HUES48 (cell line): ENCODE data around the gene PPP1R1C.

Source experiments
- H3K27ac ChIP-seq: one replicate; pipeline ENCODE4 v1.7.0; 2013; ENCODE audit warnings: low read depth, low read length, inconsistent platforms
- H3K27me3 ChIP-seq: 2 replicates; pipeline ENCODE4 v1.6.1; 2013; ENCODE audit warnings: mild to moderate bottlenecking, low read length; ENCODE audit not compliant: control insufficient read depth, insufficient read depth
- H3K36me3 ChIP-seq: 2 replicates; pipeline ENCODE4 v1.6.1; 2013; ENCODE audit warnings: low read length; ENCODE audit not compliant: control insufficient read depth, insufficient read depth
- H3K4me1 ChIP-seq: 2 replicates; pipeline ENCODE4 v1.6.1; 2013; ENCODE audit warnings: mild to moderate bottlenecking, low read length; ENCODE audit not compliant: control insufficient read depth, insufficient read depth
- H3K4me3 ChIP-seq: 2 replicates; pipeline ENCODE4 v1.5.1; 2013; ENCODE audit warnings: mild to moderate bottlenecking, low read depth, low read length
- H3K9ac ChIP-seq: 2 replicates; pipeline ENCODE4 v1.6.1; 2013; ENCODE audit warnings: mild to moderate bottlenecking, low read depth, low read length, moderate library complexity
- H3K9me3 ChIP-seq: 2 replicates; pipeline ENCODE4 v1.6.1; 2013; ENCODE audit warnings: low read length; ENCODE audit not compliant: control insufficient read depth, insufficient read depth

The PPP1R1C gene

GRCh38 chr2:182048621-182049020 lies 63.0 kb downstream of the PPP1R1C start:
- H3K9ac ChIP-seq: no peak overlapping the region
- no peak overlapping the region for H3K27ac ChIP-seq
- no peaks in the 10 kb centered on the region for H3K36me3 ChIP-seq
- H3K4me3 ChIP-seq: no peak overlapping the region
- no peaks in the 10 kb centered on the region for H3K27me3 ChIP-seq
- no peaks in the 10 kb centered on the region for H3K9me3 ChIP-seq
- H3K4me1 ChIP-seq: peaks cover 8% of the 10 kb centered on the region

DNA sequence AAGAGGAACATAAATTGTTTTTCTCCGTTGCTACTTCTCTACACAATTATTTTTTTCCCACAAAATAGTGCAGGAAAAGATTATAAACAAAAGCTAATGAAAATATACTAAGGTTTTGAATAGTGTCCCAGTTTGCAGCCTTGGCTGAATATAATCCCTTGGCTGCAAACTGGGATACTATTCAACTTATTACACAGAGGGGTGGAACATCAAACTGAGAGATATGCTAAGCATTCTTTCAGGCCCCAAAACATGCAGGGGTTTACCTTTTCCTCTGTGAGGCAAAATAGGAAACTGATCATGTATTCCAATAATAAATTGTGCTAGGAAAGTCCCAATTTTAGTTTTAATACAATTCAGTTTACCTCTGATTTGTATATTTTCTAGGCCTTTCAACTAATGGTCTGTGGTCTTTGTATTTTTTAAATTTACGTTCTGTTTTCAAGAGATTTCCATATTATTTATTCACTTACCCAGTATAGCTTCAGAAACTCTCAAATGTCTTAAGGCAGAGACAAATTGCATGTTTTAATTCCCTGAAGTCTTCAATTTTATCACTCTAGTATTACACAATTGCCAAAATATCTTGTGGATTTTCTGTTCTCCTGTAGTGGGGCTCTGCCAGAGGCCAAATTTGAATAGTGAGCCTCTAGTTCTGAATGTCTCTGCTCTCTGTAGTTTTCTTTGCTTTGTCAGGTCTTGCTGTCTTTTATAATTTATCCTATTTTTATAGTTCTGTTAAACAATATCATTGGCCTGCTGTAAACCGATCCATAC lies 63.9 kb downstream of the PPP1R1C start:
- H3K36me3 ChIP-seq: no peaks in the 10 kb centered on the region
- no peak overlapping the region for H3K4me3 ChIP-seq
- no peak overlapping the region for H3K27ac ChIP-seq
- H3K9ac ChIP-seq: no peak overlapping the region
- H3K9me3 ChIP-seq: no peaks in the 10 kb centered on the region
- H3K4me1 ChIP-seq: peaks cover 8% of the 10 kb centered on the region
- no peaks in the 10 kb centered on the region for H3K27me3 ChIP-seq

GRCh38 chr2:182050333-182051135 lies 64.9 kb downstream of the PPP1R1C start:
- H3K27me3 ChIP-seq: no peaks in the 10 kb centered on the region
- no peak overlapping the region for H3K27ac ChIP-seq
- H3K36me3 ChIP-seq: no peaks in the 10 kb centered on the region
- no peaks in the 10 kb centered on the region for H3K9me3 ChIP-seq
- H3K4me3 ChIP-seq: no peak overlapping the region
- H3K9ac ChIP-seq: no peak overlapping the region
- H3K4me1 ChIP-seq: peaks cover 8% of the 10 kb centered on the region

GRCh38 chr2:182055993-182056392 lies 70.3 kb downstream of the PPP1R1C start:
- Histone ChIP-seq H3K4me3 (no peak overlapping the region), H3K4me1 (no peaks in the 10 kb centered on the region; the same call in 1 of the 2 replicates), H3K36me3 (no peaks in the 10 kb centered on the region), H3K27me3 (no peaks in the 10 kb centered on the region), H3K27ac (no peak overlapping the region), H3K9me3 (no peaks in the 10 kb centered on the region), H3K9ac (no peak overlapping the region)

- Histone ChIP-seq H3K27me3 (no peaks in the 10 kb centered on the region), H3K9me3 (no peaks in the 10 kb centered on the region), H3K4me3 (no peak overlapping the region), H3K27ac (no peak overlapping the region), H3K36me3 (no peaks in the 10 kb centered on the region), H3K9ac (no peak overlapping the region), H3K4me1 (no peaks in the 10 kb centered on the region; the same call in 1 of the 2 replicates)
Observed at GRCh38 chr2:182057002-182057401, 71.3 kb downstream of the PPP1R1C start.

DNA sequence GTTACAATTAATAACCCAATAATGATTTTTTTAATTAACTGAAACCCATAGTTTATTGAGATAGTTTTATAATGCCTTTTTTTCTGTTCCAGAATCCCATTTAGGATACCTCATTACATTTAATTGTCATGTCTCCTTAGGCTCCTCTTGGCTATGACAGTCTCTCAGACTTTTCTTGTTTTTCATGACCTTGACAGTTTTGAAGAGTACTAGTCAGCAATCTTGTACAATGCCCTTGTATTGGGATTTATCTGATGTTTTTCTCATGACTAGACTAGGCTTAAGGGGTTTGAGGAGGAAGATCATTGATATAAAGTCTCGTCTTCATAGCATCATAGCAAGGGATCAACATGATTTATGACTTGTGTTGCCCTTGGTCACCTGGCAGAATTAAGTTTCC lies 72.4 kb downstream of the PPP1R1C start:
- H3K4me3 ChIP-seq: no peak overlapping the region
- no peak overlapping the region for H3K27ac ChIP-seq
- H3K4me1 ChIP-seq: no peaks in the 10 kb centered on the region; the same call in 1 of the 2 replicates
- H3K27me3 ChIP-seq: no peaks in the 10 kb centered on the region
- H3K36me3 ChIP-seq: no peaks in the 10 kb centered on the region
- no peaks in the 10 kb centered on the region for H3K9me3 ChIP-seq
- no peak overlapping the region for H3K9ac ChIP-seq

DNA sequence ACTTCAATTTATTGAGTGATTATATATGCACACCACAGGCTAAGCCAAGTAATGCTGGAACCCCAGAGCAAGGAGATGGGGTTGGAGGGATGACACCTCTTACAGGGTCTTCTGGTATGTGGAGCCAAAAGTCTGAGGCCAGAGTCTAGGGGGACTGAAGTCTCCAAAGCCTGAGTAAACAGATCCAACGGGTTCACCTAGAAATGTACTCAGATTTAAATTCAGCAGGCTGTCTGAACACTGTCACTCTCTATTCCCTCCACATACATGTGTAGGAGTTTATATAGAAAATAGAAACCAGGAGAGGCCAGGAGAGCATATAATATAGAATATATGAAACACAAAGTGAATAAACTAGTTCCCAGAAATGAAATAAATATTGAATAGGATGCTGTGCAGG lies 76.1 kb downstream of the PPP1R1C start:
- H3K9ac ChIP-seq: no peak overlapping the region
- H3K27me3 ChIP-seq: no peaks in the 10 kb centered on the region
- no peaks in the 10 kb centered on the region for H3K9me3 ChIP-seq
- H3K36me3 ChIP-seq: no peaks in the 10 kb centered on the region
- no peak overlapping the region for H3K4me3 ChIP-seq
- no peak overlapping the region for H3K27ac ChIP-seq
- no peaks in the 10 kb centered on the region; the same call in 1 of the 2 replicates for H3K4me1 ChIP-seq

DNA sequence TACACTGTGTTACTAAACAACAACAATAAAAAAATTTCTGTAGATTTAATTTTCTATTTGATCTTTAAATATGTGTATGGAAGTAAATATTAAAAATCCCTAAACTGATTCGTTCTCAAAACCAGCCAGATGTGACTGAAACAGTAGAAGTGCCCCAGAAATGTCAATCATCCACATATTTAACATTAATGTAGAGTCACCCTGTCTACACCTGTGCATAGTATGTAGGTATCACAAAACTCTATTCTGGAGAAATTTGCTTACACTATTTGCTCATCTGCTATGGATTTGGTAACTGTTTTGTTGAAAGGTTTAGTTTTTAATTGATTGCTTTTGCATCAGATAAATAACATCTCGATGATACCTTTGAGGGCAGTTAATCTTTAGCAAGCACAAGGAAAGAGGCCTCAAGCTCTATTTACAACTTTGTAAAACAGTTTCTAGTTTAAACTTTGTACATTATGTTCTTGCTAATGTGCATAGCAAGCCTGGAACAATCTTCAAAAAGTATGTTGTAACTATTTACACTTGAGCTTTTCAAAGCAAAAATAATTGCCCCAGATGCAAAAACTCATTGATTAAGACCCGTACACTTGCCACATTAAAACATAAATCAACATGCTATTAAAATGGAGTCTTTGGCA lies 76.8 kb downstream of the PPP1R1C start:
- Histone ChIP-seq H3K27ac (no peak overlapping the region), H3K36me3 (no peaks in the 10 kb centered on the region), H3K9ac (no peak overlapping the region), H3K4me3 (no peak overlapping the region), H3K4me1 (no peaks in the 10 kb centered on the region; the same call in 1 of the 2 replicates), H3K9me3 (no peaks in the 10 kb centered on the region), H3K27me3 (no peaks in the 10 kb centered on the region)

GRCh38 chr2:182064019-182064778 lies 78.5 kb downstream of the PPP1R1C start:
- Histone ChIP-seq H3K9ac (no peak overlapping the region), H3K27ac (no peak overlapping the region), H3K4me3 (no peak overlapping the region), H3K27me3 (no peaks in the 10 kb centered on the region), H3K36me3 (no peaks in the 10 kb centered on the region), H3K4me1 (peaks cover 16% of the 10 kb centered on the region), H3K9me3 (no peaks in the 10 kb centered on the region)

DNA sequence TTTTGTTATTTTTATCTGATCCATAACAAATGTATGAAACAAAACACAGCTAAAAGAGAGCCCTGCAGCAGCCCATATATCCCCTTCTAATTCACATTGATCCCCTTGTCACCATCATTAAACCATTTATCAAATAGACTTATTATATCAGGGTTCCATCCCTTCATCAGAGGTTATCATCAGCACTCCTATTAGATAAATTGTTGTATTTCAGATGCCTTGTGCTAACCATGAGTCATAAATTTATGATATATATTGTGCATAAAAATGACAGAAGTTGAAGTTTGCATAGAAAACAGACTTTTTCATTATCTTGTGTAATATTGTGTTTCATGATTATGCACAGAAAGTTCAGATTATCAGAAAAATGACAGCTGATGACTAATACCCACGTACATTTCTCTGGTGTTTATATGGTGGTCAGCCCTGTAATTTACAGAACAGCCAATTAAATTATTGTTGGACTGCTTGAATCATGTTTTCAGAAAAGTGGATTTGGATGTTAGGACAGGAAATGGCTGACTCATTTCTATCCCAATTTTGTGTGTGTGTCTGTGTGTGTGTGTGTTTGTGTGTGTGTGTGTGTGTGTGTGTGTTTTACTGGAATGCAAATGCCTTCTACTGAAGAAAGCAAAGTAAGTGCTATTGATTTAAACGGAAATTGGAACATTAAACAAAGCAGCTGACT lies 80.9 kb downstream of the PPP1R1C start:
- Histone ChIP-seq H3K27ac (no peak overlapping the region), H3K27me3 (no peaks in the 10 kb centered on the region), H3K36me3 (no peaks in the 10 kb centered on the region), H3K4me1 (peaks cover 18% of the 10 kb centered on the region), H3K4me3 (no peak overlapping the region), H3K9ac (no peak overlapping the region), H3K9me3 (no peaks in the 10 kb centered on the region)
